ENCODE measurements around the gene BMI1. TPM values are rescaled to one million over a fixed set of nuclear protein-coding genes. Genes with fewer than 3 reads are reported as not detected.

BMI1 gene
- total and polyA plus RNA-seq, 2 donors from 2014 or later, result 18.7 to 49.0 TPM

- Histone ChIP-seq H3K36me3 (ENCODE audit: control insufficient read depth in 2 of 3, insufficient read depth in 3 of 3, low read length in 3 of 3) (no peaks in the 10 kb centered on the region), H3K27ac (ENCODE audit: low read depth in 2 of 2, low read length in 2 of 2) (no peak overlapping the region), H3K9me3 (ENCODE audit: control insufficient read depth in 2 of 3, insufficient read depth in 1 of 3, low read length in 3 of 3) (peaks cover 0 to 3% (median 0%) of the 10 kb centered on the region in 3 donors), H3K9ac (ENCODE audit: low read length in 3 of 3) (no peak overlapping the region), H3K4me1 (ENCODE audit: control insufficient read depth in 2 of 3, insufficient read depth in 2 of 3, low read depth in 1 of 3, low read length in 3 of 3) (peaks cover 0 to 5% (median 2%) of the 10 kb centered on the region in 3 donors), H3K27me3 (ENCODE audit: control insufficient read depth, insufficient read depth, low read length) (peaks cover 59% of the 10 kb centered on the region), H3K4me3 (ENCODE audit: low read length in 3 of 3) (no peak overlapping the region)
- DNase-seq, result peak in 1 of 5 donors; percentile 25
- no peak for FAIRE-seq
- intact Hi-C loops (cut with DNase I), result no loop called here
- TF ChIP-seq, protein P1, sequence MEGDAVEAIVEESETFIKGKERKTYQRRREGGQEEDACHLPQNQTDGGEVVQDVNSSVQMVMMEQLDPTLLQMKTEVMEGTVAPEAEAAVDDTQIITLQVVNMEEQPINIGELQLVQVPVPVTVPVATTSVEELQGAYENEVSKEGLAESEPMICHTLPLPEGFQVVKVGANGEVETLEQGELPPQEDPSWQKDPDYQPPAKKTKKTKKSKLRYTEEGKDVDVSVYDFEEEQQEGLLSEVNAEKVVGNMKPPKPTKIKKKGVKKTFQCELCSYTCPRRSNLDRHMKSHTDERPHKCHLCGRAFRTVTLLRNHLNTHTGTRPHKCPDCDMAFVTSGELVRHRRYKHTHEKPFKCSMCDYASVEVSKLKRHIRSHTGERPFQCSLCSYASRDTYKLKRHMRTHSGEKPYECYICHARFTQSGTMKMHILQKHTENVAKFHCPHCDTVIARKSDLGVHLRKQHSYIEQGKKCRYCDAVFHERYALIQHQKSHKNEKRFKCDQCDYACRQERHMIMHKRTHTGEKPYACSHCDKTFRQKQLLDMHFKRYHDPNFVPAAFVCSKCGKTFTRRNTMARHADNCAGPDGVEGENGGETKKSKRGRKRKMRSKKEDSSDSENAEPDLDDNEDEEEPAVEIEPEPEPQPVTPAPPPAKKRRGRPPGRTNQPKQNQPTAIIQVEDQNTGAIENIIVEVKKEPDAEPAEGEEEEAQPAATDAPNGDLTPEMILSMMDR (IDR thresholded peaks at IDR 0.05; ENCODE audit: borderline replicate concordance, extremely low read depth, insufficient read depth), result no peak
These were observed 23.9 kb downstream of the BMI1 start for GRCh38 chr10:22344781-22345300.

DNA sequence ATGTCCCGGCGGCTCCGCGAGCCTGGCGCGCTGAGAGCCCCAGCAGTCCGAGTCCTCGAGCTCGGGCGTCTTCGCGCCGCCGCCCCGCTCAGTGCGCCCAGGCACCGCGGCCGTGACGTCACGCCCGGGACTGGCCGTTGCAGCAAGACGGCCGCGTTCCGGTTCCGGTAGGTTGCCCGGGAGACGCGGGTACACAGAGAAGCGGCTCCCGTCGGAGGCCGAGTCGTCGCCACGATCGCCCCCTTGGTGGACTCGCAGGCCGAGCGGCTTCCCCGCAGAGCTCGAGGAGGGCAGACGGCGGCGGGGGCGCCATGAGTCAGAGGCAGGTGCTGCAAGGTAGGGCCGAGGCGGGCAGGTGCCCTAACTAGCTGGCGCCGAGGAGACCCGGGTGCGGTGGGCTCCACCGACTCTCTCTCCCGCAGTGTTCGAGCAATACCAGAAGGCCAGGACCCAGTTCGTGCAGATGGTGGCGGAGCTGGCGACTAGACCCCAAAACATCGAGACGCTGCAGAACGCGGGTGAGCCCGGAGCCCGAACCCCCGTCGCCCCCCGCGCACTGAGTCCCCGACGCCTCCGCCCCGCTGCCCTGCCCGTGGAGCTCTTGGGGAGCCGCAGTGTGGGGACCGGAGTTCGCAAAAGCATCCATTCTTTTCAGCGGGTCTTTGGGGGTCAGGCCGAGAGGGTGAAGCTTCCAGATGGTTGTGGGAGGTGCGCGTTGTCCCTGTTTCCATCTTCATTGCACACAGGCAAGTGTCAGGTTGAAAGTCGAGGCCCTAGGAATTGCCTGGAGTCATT is 24.6 kb downstream of the BMI1 start, which contains the start of gene SPAG6:
Gene SPAG6 (plus strand): TSS at position 196 of the 795 bp plus-strand sequence. CDS start 116 bp downstream, at position 312.
- FAIRE-seq (no peak), DNase-seq (peak; percentile 75 to 84 (median 81))
- no peak within 1 kb of the TSS for H3K4me3 ChIP-seq (ENCODE audit: low read length in 3 of 3)
- TF ChIP-seq, protein P1 (IDR thresholded peaks at IDR 0.05; ENCODE audit: borderline replicate concordance, extremely low read depth, insufficient read depth), result no peak
- H3K9me3 ChIP-seq (ENCODE audit: control insufficient read depth in 2 of 3, insufficient read depth in 1 of 3, low read length in 3 of 3), result peaks cover 0 to 3% (median 0%) of the 10 kb centered on the region in 3 donors
- H3K4me1 ChIP-seq (ENCODE audit: control insufficient read depth in 2 of 3, insufficient read depth in 2 of 3, low read depth in 1 of 3, low read length in 3 of 3), result peaks cover 0 to 5% (median 0%) of the 10 kb centered on the region in 3 donors
- H3K9ac ChIP-seq (ENCODE audit: low read length in 3 of 3), result no peak within 1 kb of the TSS
- H3K36me3 ChIP-seq (ENCODE audit: control insufficient read depth in 2 of 3, insufficient read depth in 3 of 3, low read length in 3 of 3), result no peaks in the 10 kb centered on the region
- no peak within 1 kb of the TSS for H3K27ac ChIP-seq (ENCODE audit: low read depth in 2 of 2, low read length in 2 of 2)
- intact Hi-C loops (cut with DNase I), result no loop called here
- H3K27me3 ChIP-seq (ENCODE audit: control insufficient read depth, insufficient read depth, low read length), result peaks cover 59% of the 10 kb centered on the region

DNA sequence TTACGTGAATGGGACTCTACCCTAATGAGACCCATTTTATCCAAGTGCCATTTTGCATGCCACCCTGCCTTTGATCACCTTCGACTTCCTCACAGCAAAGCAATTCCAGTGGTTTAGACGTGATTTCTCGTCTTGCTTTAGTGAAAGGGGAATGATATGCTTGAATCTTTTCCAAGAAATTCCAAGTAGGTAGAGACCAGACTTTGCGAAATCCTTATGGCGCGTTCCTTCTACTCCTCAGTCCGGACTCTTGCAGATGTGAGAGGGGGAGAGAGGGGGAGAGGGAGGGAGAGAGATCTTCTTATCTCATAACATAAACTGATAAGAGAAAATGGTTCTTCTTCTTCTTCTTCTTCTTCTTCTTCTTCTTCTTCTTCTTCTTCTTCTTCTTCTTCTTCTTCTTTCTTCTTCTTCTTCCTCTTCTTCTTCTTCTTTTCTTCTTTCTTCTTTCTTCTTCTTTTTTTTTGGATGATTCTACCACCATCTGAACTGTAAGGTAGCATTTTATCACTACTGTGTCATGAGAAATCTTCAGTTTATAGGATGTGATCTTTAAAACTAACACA is 25.3 kb downstream of the BMI1 start:
- intact Hi-C loops (cut with DNase I), result no loop called here
- TF ChIP-seq, protein P1 (IDR thresholded peaks at IDR 0.05; ENCODE audit: borderline replicate concordance, extremely low read depth, insufficient read depth), result no peak
- DNase-seq (peak in 2 of 5 donors; percentile 24 to 54), FAIRE-seq (no peak)
- H3K4me3 ChIP-seq (ENCODE audit: low read length in 3 of 3), result no peak overlapping the region
- H3K27ac ChIP-seq (ENCODE audit: low read depth in 2 of 2, low read length in 2 of 2), result no peak overlapping the region
- H3K27me3 ChIP-seq (ENCODE audit: control insufficient read depth, insufficient read depth, low read length), result peaks cover 59% of the 10 kb centered on the region
- H3K9me3 ChIP-seq (ENCODE audit: control insufficient read depth in 2 of 3, insufficient read depth in 1 of 3, low read length in 3 of 3), result peaks cover 0 to 3% (median 0%) of the 10 kb centered on the region in 3 donors
- peaks cover 0 to 4% (median 0%) of the 10 kb centered on the region in 3 donors for H3K4me1 ChIP-seq (ENCODE audit: control insufficient read depth in 2 of 3, insufficient read depth in 2 of 3, low read depth in 1 of 3, low read length in 3 of 3)
- H3K9ac ChIP-seq (ENCODE audit: low read length in 3 of 3), result no peak overlapping the region
- H3K36me3 ChIP-seq (ENCODE audit: control insufficient read depth in 2 of 3, insufficient read depth in 3 of 3, low read length in 3 of 3), result no peaks in the 10 kb centered on the region
